ENCODE data around the gene ZSWIM4. TPM values are rescaled to one million over a fixed set of nuclear protein-coding genes. Genes with fewer than 3 reads are reported as not detected.
"Not testable (repeated sequence)": the region's sequence is repeated elsewhere in the genome, so short reads cannot be mapped to it uniquely, and the experiment has no call there.

The ZSWIM4 gene
- total RNA-seq, 1 experiment from 2014 or later, result 2.9 TPM

- peaks cover 70% of the 10 kb centered on the region for H3K36me3 ChIP-seq
- no peaks in the 10 kb centered on the region; the same call in 1 of the 2 replicates for H3K9me3 ChIP-seq (replicated peaks)
- no peaks in the 10 kb centered on the region for H3K27me3 ChIP-seq (replicated peaks)
- peak overlapping the region; percentile 73 for H3K4me3 ChIP-seq
- peaks cover 16% of the 10 kb centered on the region for H3K4me1 ChIP-seq (replicated peaks)
- no peak overlapping the region for H3K27ac ChIP-seq
- DNase-seq (ENCODE audit: low read depth in 1 of 2, low spot score in 2 of 2), result no peak
Measured at GRCh38 chr19:13764821-13765394, 30.3 kb upstream of the ZSWIM4 start.

- DNase-seq (ENCODE audit: low read depth in 1 of 2, low spot score in 2 of 2), result no peak
- Histone ChIP-seq H3K27me3 (replicated peaks) (no peaks in the 10 kb centered on the region), H3K27ac (no peak overlapping the region), H3K9me3 (replicated peaks) (no peaks in the 10 kb centered on the region; the same call in 1 of the 2 replicates), H3K4me3 (peak overlapping the region; percentile 73), H3K4me1 (replicated peaks) (peaks cover 16% of the 10 kb centered on the region), H3K36me3 (peaks cover 70% of the 10 kb centered on the region)
Measured at GRCh38 chr19:13765395-13766094, 29.7 kb upstream of the ZSWIM4 start.

- no peak overlapping the region for H3K27ac ChIP-seq
- H3K9me3 ChIP-seq (replicated peaks), result no peaks in the 10 kb centered on the region; the same call in 1 of the 2 replicates
- peaks cover 16% of the 10 kb centered on the region for H3K4me1 ChIP-seq (replicated peaks)
- peaks cover 70% of the 10 kb centered on the region for H3K36me3 ChIP-seq
- H3K27me3 ChIP-seq (replicated peaks), result no peaks in the 10 kb centered on the region
- DNase-seq (ENCODE audit: low read depth in 1 of 2, low spot score in 2 of 2), result no peak
- no peak overlapping the region for H3K4me3 ChIP-seq
Measured at GRCh38 chr19:13766095-13766481, 29.2 kb upstream of the ZSWIM4 start.

- Histone ChIP-seq H3K9me3 (replicated peaks) (no peaks in the 10 kb centered on the region; the same call in 1 of the 2 replicates), H3K27ac (no peak overlapping the region), H3K4me1 (replicated peaks) (peaks cover 16% of the 10 kb centered on the region), H3K36me3 (peaks cover 57% of the 10 kb centered on the region), H3K4me3 (no peak overlapping the region), H3K27me3 (replicated peaks) (no peaks in the 10 kb centered on the region)
- no peak for DNase-seq (ENCODE audit: low read depth in 1 of 2, low spot score in 2 of 2)
Measured at GRCh38 chr19:13768510-13768909, 26.7 kb upstream of the ZSWIM4 start.

- no peak for DNase-seq (ENCODE audit: low read depth in 1 of 2, low spot score in 2 of 2)
- H3K36me3 ChIP-seq, result peaks cover 60% of the 10 kb centered on the region
- H3K4me3 ChIP-seq, result no peak overlapping the region
- no peak overlapping the region for H3K27ac ChIP-seq
- peaks cover 9% of the 10 kb centered on the region for H3K4me1 ChIP-seq (replicated peaks)
- H3K9me3 ChIP-seq (replicated peaks), result no peaks in the 10 kb centered on the region
- H3K27me3 ChIP-seq (replicated peaks), result no peaks in the 10 kb centered on the region
Measured at GRCh38 chr19:13770013-13770635, 25.1 kb upstream of the ZSWIM4 start.

- Histone ChIP-seq H3K9me3 (replicated peaks) (no peaks in the 10 kb centered on the region), H3K4me3 (peak within 1 kb of the TSS; percentile 65), H3K36me3 (peaks cover 71% of the 10 kb centered on the region), H3K4me1 (replicated peaks) (peaks cover 7% of the 10 kb centered on the region), H3K27me3 (replicated peaks) (no peaks in the 10 kb centered on the region), H3K27ac (peak within 1 kb of the TSS; percentile 35)
- DNase-seq (ENCODE audit: low read depth in 1 of 2, low spot score in 2 of 2), result peak; percentile 79 to 90
Measured at GRCh38 chr19:13774217-13775191, 20.7 kb upstream of the ZSWIM4 start, which contains the start of gene C19orf53. Gene C19orf53, plus strand, starts transcription at chr19:13774456. Its CDS starts 22 bp downstream, at chr19:13774478.

- peaks cover 54% of the 10 kb centered on the region for H3K36me3 ChIP-seq
Measured at GRCh38 chr19:13778398-13778797, 16.8 kb upstream of the ZSWIM4 start.

GRCh38 chr19:13778847-13779246, 16.4 kb upstream of the ZSWIM4 start:
- Histone ChIP-seq H3K27ac (no peak overlapping the region), H3K4me3 (no peak overlapping the region), H3K4me1 (replicated peaks) (peaks cover 39% of the 10 kb centered on the region), H3K9me3 (replicated peaks) (no peaks in the 10 kb centered on the region), H3K27me3 (replicated peaks) (no peaks in the 10 kb centered on the region), H3K36me3 (peaks cover 54% of the 10 kb centered on the region)
- no peak for DNase-seq (ENCODE audit: low read depth in 1 of 2, low spot score in 2 of 2)

More at GRCh38 chr19:13778398-13778797, 16.8 kb upstream of the ZSWIM4 start:
- H3K9me3 ChIP-seq (replicated peaks), result no peaks in the 10 kb centered on the region
- H3K4me1 ChIP-seq (replicated peaks), result peaks cover 34% of the 10 kb centered on the region
- no peak overlapping the region for H3K27ac ChIP-seq
- no peaks in the 10 kb centered on the region for H3K27me3 ChIP-seq (replicated peaks)
- H3K4me3 ChIP-seq, result no peak overlapping the region
- DNase-seq (ENCODE audit: low read depth in 1 of 2, low spot score in 2 of 2), result no peak

- H3K27ac ChIP-seq; H3K9me3 ChIP-seq (replicated peaks); H3K4me3 ChIP-seq; H3K27me3 ChIP-seq (replicated peaks); DNase-seq (ENCODE audit: low read depth in 1 of 2, low spot score in 2 of 2): not testable (repeated sequence)
- peaks cover 49% of the 10 kb centered on the region for H3K36me3 ChIP-seq
- H3K4me1 ChIP-seq (replicated peaks), result peaks cover 40% of the 10 kb centered on the region
Measured at GRCh38 chr19:13779794-13780193, 15.4 kb upstream of the ZSWIM4 start.

- Histone ChIP-seq H3K9me3 (replicated peaks) (no peaks in the 10 kb centered on the region), H3K4me1 (replicated peaks) (peaks cover 41% of the 10 kb centered on the region), H3K27me3 (replicated peaks) (no peaks in the 10 kb centered on the region), H3K27ac (peak overlapping the region; percentile 51; the same call in 1 of the 2 replicates), H3K4me3 (no peak overlapping the region), H3K36me3 (peaks cover 34% of the 10 kb centered on the region)
- DNase-seq (ENCODE audit: low read depth in 1 of 2, low spot score in 2 of 2), result peak; percentile 79 to 82
Measured at GRCh38 chr19:13781547-13781946, 13.7 kb upstream of the ZSWIM4 start.

- H3K4me3 ChIP-seq, result no peak overlapping the region
- DNase-seq (ENCODE audit: low read depth in 1 of 2, low spot score in 2 of 2), result no peak
- H3K27me3 ChIP-seq (replicated peaks), result no peaks in the 10 kb centered on the region
- H3K9me3 ChIP-seq (replicated peaks), result no peaks in the 10 kb centered on the region
- H3K36me3 ChIP-seq, result peaks cover 27% of the 10 kb centered on the region
- no peak overlapping the region for H3K27ac ChIP-seq
- peaks cover 48% of the 10 kb centered on the region for H3K4me1 ChIP-seq (replicated peaks)
Measured at GRCh38 chr19:13782537-13782936, 12.7 kb upstream of the ZSWIM4 start.

GRCh38 chr19:13783565-13784500, 11.4 kb upstream of the ZSWIM4 start:
- Histone ChIP-seq H3K27me3 (replicated peaks) (no peaks in the 10 kb centered on the region), H3K4me1 (replicated peaks) (peaks cover 59% of the 10 kb centered on the region), H3K27ac (no peak overlapping the region), H3K36me3 (peaks cover 14% of the 10 kb centered on the region), H3K9me3 (replicated peaks) (no peaks in the 10 kb centered on the region), H3K4me3 (no peak overlapping the region)
- DNase-seq (ENCODE audit: low read depth in 1 of 2, low spot score in 2 of 2), result no peak

Data from SJSA1 (cell line).